NT2/D1 (cell line): ENCODE data around the gene SYK.

ENCODE experiments used
- DNase-seq: peaks from one replicate; pipeline ENCODE4 v3.0.0-alpha.2; 2011; ENCODE audit warnings: low read depth, low spot score
- H3K27me3 ChIP-seq: 2 replicates; pipeline ENCODE4 v1.6.0; 2011; ENCODE audit warnings: mild to moderate bottlenecking; ENCODE audit not compliant: insufficient read length, insufficient read depth
- H3K36me3 ChIP-seq: 2 replicates; pipeline ENCODE4 v1.6.1; 2011; ENCODE audit warnings: mild to moderate bottlenecking, low read length, mixed read lengths; ENCODE audit not compliant: insufficient read depth, insufficient read length
- H3K4me1 ChIP-seq: 2 replicates; pipeline ENCODE4 v1.5.1; 2011; ENCODE audit not compliant: insufficient read depth, insufficient read length
- H3K4me3 ChIP-seq: 2 replicates; pipeline ENCODE4 v1.5.1; 2011; ENCODE audit warnings: low read depth; ENCODE audit not compliant: insufficient read length
- H3K9ac ChIP-seq: 2 replicates; pipeline ENCODE4 v1.6.0; 2011; ENCODE audit warnings: low read depth; ENCODE audit not compliant: insufficient read length
- H3K9me3 ChIP-seq: 2 replicates; pipeline ENCODE4 v1.5.1; 2011; ENCODE audit warnings: mild to moderate bottlenecking, low read length; ENCODE audit not compliant: insufficient read depth
- SUZ12 ChIP-seq: IDR thresholded peaks from 2 replicates; pipeline ENCODE4 v1.6.1; 2011; ENCODE audit not compliant: insufficient read length, insufficient read depth; ENCODE audit errors: extremely low read depth
- YY1 ChIP-seq: IDR thresholded peaks from 2 replicates; pipeline ENCODE4 v1.6.1; 2011; ENCODE audit not compliant: insufficient read length, insufficient read depth
- ZNF274 ChIP-seq: IDR thresholded peaks from 2 replicates; pipeline ENCODE4 v1.6.1; 2011; ENCODE audit warnings: mild to moderate bottlenecking, low read depth, low read length

SYK gene

DNA sequence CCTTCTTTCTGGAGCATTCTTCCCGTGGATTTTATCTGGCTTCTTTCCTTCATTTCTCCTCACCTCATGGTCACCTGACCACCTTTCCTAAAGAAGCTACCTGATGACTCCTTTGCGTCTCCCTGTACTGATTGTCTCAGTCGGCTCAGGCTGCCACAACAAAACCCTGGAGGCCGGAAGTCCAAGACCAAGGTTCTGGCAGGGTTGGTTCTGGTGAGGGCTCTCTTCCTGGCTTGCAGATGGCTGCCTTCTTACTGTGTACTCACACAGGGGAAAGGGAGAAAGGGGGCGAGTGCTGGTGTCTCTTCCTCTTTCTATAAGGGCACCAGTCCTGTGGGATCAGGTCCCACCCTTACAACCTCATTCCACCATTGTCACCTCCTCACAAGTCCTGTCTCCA lies 140.0 kb downstream of the SYK start:
- Histone ChIP-seq H3K9me3 (no peaks in the 10 kb centered on the region; the same call in 1 of the 2 replicates), H3K9ac (no peak overlapping the region), H3K4me3 (no peak overlapping the region), H3K4me1 (no peaks in the 10 kb centered on the region), H3K36me3 (no peaks in the 10 kb centered on the region), H3K27me3 (no peaks in the 10 kb centered on the region)
- TF ChIP-seq YY1 (no peak), ZNF274 (no peak), SUZ12 (no peak)
- no peak for DNase-seq

DNA sequence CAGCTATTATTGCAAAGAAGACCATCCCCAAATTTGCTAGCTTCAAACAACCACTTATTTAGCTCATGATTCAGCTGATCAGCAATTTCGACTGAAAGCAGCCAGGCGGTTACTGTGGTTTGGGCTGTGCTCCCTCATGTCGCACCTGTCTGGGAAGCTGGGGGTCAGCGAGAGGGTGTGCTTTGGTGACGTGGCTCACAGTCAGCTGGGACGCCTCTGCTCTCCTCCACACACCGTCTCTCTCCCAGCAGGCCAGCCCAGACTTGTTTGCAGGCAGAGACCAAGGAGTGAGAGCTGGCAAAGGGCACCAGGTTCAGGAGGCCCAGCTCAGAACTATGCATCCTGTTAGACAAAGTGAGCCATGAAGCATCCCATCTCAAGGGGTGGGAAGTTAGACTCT lies 140.9 kb downstream of the SYK start:
- TF ChIP-seq YY1 = no peak
- TF ChIP-seq ZNF274 = no peak
- TF ChIP-seq SUZ12 = no peak
- H3K9ac ChIP-seq = no peak overlapping the region
- DNase-seq = no peak
- H3K4me3 ChIP-seq = no peak overlapping the region
- H3K4me1 ChIP-seq = no peaks in the 10 kb centered on the region
- H3K27me3 ChIP-seq = no peaks in the 10 kb centered on the region
- no peaks in the 10 kb centered on the region; the same call in 1 of the 2 replicates for H3K9me3 ChIP-seq
- no peaks in the 10 kb centered on the region for H3K36me3 ChIP-seq

DNA sequence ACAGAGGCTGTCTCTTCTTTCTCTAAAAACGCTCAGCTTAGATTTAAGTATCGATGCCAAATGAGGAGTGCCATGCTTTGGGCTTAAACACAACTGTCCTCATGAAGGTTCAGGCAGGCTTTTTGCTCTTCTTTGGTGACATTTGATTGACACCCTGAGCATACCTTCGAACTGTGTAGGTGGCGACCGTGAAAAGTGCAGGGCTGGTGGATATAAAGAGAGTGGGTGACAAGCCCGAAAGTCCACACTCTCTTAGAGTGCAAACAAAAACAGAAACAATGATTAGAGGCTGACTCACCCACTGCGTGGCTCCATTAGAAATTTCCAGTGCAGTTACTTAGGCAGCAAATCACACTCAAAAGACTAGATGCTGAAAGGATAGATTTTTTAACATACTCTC lies 141.7 kb downstream of the SYK start:
- no peaks in the 10 kb centered on the region for H3K27me3 ChIP-seq
- DNase-seq = no peak
- no peaks in the 10 kb centered on the region for H3K36me3 ChIP-seq
- H3K9me3 ChIP-seq = no peaks in the 10 kb centered on the region; the same call in 1 of the 2 replicates
- H3K9ac ChIP-seq = no peak overlapping the region
- H3K4me3 ChIP-seq = no peak overlapping the region
- TF ChIP-seq ZNF274 = no peak
- no peak for TF ChIP-seq SUZ12
- no peak for TF ChIP-seq YY1
- H3K4me1 ChIP-seq = no peaks in the 10 kb centered on the region

DNA sequence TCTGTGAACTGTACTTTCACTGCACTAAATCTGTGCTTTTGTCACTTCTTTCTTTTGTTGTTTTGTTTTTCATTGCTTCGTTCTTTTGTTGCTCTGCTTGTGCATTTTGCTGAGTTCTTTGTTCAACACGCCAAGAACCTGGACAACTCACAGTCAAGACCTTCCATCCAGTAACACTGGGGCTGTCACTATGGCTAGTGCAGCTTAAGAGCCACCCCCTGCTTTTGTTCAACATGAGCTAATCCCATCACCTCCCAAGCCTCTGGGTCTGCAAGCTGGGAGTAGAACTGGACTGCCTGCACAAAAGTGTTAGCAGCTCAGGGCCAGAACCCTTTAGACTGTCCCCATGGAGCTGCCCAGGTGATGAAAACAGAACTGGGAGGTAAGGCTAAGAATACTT lies 143.7 kb downstream of the SYK start:
- DNase-seq = no peak
- TF ChIP-seq YY1 (no peak), ZNF274 (no peak), SUZ12 (no peak)
- H3K9ac ChIP-seq = no peak overlapping the region
- H3K4me3 ChIP-seq = no peak overlapping the region
- H3K27me3 ChIP-seq = no peaks in the 10 kb centered on the region
- H3K9me3 ChIP-seq = no peaks in the 10 kb centered on the region; the same call in 1 of the 2 replicates
- H3K4me1 ChIP-seq = no peaks in the 10 kb centered on the region
- no peaks in the 10 kb centered on the region for H3K36me3 ChIP-seq

DNA sequence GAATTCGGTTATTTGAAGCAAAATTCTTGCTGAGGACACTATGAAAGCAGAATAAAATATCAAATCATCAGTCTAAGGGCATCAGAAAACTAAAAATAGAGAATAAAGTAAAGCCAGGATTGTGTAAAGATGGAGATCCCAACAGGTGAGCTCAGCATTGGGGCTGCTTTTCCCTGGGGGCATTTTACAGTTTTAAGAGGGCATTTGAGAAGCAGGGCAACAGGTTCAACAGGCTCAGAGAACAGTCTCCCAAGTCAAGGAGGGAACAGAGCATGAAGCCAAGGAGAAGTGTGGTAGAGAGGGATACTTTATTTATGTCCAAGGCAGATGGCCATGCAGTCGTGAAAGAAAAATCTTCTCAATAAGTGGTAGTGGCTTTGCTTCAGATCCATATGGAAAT lies 145.4 kb downstream of the SYK start:
- Histone ChIP-seq H3K9me3 (no peaks in the 10 kb centered on the region; the same call in 1 of the 2 replicates), H3K36me3 (no peaks in the 10 kb centered on the region), H3K9ac (no peak overlapping the region), H3K4me1 (no peaks in the 10 kb centered on the region), H3K4me3 (no peak overlapping the region), H3K27me3 (no peaks in the 10 kb centered on the region)
- no peak for TF ChIP-seq ZNF274
- TF ChIP-seq SUZ12 = no peak
- no peak for TF ChIP-seq YY1
- no peak for DNase-seq
